GM21717 (cell line): ENCODE measurements around the gene SECTM1.

ENCODE experiments used
- ATAC-seq: cut with Tn5 transposase; IDR thresholded peaks from one replicate; pipeline ENCODE4 v1.9.1; 2021; ENCODE audit warnings: mild to moderate bottlenecking, moderate library complexity; ENCODE audit not compliant: unreplicated experiment

SECTM1 gene

DNA sequence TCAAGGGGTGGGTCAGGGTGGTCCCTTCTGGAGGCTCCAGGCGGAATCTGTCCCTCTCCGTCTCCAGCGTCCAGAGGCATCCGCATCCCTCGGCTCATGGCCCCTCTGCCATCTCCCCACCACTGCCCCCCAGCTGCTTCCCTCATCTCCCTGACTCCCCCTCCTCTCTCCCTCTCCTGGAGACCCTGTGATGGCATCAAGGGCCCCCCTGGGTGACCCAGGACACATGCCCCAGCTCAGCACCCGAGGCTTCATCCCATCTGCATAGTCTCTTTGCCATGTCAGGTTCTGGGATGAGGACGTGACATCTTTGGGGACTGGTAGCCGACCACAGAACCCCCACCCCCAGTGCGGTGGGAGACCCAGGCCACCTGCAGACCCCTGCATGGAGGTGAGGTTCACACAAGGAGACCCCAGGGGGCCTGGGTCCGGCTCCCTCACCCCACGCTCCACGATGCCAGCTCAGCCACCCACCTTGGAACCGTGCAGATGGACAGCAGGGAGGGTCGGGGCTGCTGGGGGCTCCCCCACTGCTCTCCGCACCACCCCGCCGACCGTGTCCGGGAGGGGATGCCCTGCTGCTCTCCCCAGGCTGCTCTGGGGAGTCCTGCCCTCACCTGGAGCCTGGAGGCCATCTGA lies 3.8 kb downstream of the SECTM1 start:
- ATAC-seq: no peak

- no peak for ATAC-seq
Observed at GRCh38 chr17:82328994-82329507, 4.5 kb downstream of the SECTM1 start.

GRCh38 chr17:82328141-82328993 lies 5.2 kb downstream of the SECTM1 start:
- ATAC-seq: no peak

DNA sequence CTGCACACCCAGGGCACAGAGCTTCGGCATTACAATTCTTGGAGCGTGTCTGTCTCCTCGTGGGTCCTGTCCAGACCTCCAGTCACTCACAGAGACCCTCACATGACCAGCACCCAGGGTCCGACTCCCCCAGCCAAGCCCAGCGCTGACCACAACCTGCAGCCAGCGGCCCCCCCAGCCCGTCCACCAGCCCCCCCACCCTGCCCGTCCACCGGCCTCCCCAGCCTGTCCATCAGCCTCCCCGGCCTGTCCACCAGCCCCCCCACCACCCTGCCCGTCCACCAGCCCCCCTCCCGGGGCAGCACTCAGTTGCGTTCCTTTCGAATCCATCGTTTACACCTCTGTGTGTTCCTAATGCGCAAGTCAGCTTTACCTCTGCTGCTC lies 5.8 kb downstream of the SECTM1 start:
- ATAC-seq: no peak

DNA sequence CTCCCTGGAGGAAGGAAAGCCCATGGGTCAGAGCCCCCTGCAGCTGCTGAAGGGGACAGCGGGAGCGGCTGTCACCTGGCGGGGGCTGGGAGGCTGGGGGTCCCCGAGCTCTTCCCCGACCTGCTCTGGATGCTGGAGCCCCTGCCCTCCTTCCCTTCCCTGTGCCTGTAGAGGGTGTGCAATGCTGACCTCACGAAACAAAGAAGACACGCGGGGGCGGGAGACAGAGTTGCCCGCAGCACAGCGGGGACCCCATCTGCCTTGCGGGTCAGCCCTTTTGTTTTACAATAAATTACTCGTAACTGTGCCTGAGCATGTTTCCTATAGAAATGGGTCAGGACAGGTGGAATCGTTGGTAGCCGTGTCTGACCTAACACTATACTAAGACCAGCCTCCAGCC lies 6.3 kb downstream of the SECTM1 start:
- no peak for ATAC-seq

DNA sequence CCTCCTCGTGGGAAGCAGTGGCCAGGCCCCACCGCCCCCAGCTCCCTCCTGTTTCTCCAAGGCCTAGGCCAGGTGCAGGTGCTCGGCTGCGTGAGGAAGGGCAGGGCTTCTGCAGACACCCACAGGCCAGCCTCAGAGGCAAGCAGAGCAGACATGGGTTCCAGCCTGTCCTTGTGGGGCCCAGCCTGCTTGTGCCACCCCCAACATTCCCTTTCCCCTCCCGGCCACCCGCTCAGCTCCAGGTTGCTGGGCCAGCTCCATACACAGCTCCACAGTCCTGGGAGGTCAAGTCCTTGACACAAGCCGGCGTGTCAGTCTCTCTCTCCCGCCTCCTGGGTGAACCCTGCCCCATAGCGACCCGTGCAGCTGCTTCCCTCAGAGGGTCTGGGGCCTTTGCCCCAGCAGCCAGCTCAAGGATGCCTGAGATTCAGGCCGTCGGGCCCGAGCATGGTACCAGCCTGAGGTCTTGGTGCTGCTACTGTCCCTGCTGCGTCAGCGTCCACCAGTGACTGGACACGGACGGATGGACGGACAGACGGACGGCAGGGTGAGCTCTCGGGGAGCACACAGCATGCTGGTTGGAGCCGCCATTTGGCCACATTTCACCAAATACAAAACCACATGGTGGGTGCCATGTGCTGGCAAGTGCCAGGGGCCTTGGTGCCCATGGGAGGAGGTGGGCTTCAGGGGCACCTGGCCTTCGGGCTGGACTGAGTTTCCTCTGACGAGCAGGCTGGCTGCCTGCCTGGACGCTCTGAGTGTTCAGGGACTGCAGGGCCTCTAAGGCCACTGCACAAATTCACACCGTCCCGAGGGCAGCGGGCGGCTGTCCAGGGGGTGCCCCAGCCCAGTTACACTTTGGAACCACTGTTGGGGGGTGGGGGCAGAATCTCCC lies 8.0 kb downstream of the SECTM1 start:
- no peak for ATAC-seq

DNA sequence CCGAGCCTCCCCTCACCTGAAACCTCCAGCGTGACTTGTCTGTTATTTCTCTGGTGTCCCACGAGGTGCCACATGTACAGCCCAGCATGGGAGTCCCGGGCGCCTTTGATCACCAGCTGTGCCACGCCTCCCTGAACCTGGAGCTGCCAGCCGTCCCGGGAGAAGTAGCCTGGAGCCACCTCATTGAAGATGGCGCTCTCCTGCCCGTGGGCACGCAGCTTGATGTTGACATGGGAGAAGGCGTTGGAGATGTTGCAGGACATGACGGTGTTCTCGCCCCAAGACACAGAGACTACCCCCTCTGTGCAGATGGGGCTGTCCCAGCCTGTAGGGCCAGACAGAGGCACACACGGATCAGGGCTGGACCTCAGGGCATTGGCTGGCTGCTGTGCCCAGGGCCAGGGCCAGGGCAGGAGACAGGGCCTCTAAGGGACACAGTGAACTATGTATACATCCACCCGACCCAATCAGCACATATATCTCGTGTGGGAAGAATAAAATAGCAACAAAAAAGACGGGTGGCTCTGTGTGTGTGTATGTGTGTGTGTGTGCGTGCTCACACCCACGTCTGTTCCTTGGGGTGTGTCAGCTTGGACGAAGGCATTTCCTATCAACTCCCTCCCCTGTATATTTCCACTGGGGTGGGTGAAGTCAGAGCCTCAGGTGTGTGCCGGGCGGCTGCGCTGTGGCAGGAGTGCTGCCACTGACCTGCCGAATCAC lies 8.8 kb downstream of the SECTM1 start:
- ATAC-seq: no peak

DNA sequence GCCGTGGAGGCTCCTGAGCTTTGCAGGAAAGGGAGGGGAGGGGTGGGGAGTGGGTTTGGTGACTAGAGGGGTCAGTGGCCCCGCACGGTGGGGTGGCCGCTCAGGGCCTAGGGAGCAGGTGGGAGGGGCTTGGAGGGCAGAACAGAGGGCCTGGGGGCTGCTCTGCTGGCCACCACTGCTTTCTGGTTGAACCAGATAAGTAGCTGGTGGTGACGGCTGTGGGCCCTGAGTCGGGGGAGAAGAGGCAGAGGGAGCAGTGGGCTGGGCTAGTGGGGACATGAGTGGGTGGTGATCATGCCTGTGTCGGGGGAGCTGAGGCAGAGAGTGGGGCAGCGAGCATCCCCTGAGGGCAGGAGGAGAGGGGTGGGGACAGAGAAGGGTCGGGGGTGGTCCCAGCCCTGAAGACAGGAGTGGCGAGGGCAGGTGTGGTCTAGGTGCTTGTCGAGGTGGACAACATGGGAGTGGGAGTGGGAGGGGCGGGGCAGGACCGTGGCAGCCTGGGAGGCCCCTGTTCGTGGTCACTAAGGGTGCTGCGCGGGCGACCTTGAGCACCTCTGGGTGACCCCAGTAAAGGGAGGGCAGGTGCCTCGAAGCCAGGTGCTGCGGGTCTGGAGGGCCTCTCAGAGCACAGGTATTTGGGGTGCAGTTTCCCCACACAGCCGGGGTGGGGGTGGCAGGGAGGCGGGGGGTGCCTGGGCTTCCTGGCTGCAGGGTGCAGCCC lies 9.9 kb downstream of the SECTM1 start:
- no peak for ATAC-seq

GRCh38 chr17:82322526-82323453 lies 10.8 kb downstream of the SECTM1 start:
- no peak for ATAC-seq

- ATAC-seq: no peak
Observed at GRCh38 chr17:82321947-82322466, 11.6 kb downstream of the SECTM1 start.

- no peak for ATAC-seq
Observed at GRCh38 chr17:82320956-82321927, 12.3 kb downstream of the SECTM1 start.

GRCh38 chr17:82320140-82320840 lies 13.3 kb downstream of the SECTM1 start:
- ATAC-seq: no peak

GRCh38 chr17:82319619-82320062 lies 13.9 kb downstream of the SECTM1 start:
- no peak for ATAC-seq

- no peak for ATAC-seq
Observed at GRCh38 chr17:82318772-82319606, 14.6 kb downstream of the SECTM1 start.

- ATAC-seq: no peak
Observed at GRCh38 chr17:82318169-82318498, 15.4 kb downstream of the SECTM1 start.
